Stimulated activated CD8-positive, alpha-beta memory T cell treated with anti-CD3 and anti-CD28 coated beads, Interleukin-15, amount 100 ng/mL, for 24 hours (primary cell): Measurements from ENCODE around the gene TCOF1.
A peak's percentile ranks its signal among the peaks of the same experiment; 100 is the strongest.

Experiments
- DNase-seq: peaks from one replicate; pipeline ENCODE4 v3.0.0-alpha.2; 2020; ENCODE audit warnings: low read depth

TCOF1 gene, protein sequence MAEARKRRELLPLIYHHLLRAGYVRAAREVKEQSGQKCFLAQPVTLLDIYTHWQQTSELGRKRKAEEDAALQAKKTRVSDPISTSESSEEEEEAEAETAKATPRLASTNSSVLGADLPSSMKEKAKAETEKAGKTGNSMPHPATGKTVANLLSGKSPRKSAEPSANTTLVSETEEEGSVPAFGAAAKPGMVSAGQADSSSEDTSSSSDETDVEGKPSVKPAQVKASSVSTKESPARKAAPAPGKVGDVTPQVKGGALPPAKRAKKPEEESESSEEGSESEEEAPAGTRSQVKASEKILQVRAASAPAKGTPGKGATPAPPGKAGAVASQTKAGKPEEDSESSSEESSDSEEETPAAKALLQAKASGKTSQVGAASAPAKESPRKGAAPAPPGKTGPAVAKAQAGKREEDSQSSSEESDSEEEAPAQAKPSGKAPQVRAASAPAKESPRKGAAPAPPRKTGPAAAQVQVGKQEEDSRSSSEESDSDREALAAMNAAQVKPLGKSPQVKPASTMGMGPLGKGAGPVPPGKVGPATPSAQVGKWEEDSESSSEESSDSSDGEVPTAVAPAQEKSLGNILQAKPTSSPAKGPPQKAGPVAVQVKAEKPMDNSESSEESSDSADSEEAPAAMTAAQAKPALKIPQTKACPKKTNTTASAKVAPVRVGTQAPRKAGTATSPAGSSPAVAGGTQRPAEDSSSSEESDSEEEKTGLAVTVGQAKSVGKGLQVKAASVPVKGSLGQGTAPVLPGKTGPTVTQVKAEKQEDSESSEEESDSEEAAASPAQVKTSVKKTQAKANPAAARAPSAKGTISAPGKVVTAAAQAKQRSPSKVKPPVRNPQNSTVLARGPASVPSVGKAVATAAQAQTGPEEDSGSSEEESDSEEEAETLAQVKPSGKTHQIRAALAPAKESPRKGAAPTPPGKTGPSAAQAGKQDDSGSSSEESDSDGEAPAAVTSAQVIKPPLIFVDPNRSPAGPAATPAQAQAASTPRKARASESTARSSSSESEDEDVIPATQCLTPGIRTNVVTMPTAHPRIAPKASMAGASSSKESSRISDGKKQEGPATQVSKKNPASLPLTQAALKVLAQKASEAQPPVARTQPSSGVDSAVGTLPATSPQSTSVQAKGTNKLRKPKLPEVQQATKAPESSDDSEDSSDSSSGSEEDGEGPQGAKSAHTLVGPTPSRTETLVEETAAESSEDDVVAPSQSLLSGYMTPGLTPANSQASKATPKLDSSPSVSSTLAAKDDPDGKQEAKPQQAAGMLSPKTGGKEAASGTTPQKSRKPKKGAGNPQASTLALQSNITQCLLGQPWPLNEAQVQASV (N-terminal part only)

DNA sequence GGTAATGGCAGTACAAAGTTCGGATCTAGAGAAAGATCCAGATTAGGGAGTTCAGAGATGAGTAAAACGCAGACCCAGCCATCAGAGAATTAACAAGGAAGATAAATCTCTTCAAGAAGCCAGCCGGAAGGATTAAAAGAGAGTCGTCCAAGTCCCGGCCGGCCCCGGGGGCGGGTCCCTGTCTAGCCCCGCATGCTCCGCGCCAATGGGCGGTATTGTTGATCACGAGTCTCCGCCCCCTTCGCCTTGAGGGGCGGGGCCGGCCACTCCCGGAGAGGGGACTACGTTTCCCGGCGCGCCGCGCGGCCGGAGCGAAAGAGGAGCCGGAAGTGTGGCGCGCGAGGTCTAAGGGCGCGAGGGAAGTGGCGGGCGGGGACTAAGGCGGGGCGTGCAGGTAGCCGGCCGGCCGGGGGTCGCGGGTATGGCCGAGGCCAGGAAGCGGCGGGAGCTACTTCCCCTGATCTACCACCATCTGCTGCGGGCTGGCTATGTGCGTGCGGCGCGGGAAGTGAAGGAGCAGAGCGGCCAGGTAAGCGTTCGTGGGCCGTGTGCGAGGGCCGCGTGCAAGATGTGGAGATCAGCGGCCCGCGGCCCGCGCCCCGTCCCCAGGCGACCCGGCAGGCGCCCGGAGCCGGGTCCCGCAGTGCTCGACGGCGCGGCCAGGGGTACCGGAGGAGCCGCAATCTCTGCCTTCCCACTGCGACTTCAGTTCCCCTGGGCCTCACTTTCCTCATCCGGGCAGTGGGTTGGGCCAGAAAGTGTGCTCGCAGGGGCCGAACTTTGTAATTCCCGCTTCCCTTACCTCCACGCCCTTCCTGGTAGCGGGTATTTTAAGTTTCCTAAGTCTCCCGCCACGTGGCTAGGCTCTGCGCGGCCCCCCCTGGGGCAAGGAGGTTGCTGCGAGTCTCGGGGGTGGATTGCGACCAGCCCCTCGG lies at the start of gene TCOF1:
Gene TCOF1, plus strand, starts transcription at position 372 of the 935 bp plus-strand sequence. Its CDS starts 50 bp downstream, at position 422.
- DNase-seq, result peak; percentile 96

DNA sequence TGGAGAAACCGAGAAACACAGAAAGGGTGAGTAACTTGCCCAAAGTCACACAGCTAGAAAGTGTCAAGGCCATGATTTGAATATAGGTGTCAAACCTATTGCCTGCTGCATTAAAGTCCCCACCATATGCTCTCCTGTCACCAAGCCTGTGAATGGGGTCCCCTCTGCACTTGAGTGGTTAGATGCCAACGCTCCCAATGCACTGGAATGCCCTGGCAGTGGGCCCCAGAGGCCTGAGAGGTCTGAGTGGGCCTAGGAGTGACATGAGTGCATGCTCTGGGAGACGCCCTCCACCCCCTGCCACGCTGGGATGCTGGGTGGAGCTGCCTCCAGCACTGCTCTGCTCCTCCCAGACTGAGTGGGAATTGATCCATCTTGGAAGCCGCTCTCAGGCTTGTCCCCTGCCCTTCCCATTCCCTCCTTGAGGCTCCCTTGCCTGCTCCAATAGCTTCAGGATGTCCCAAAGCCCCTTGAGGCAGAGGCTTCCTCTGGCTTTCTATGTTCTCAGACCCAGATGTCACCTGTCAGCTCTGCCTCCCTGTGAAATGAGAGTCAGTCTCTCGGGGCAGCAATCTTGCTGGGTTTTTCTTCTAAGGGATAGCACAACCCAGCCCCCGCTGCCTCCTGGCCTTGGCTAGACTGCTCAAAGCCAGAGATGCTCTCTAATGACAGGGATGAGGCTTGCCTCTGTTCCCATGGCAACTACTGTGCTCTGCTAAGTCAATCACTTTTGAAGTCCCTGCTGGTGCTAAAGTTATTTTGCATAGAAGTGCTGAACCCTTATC lies 48.2 kb upstream of the TCOF1 start:
- DNase-seq, result no peak

DNA sequence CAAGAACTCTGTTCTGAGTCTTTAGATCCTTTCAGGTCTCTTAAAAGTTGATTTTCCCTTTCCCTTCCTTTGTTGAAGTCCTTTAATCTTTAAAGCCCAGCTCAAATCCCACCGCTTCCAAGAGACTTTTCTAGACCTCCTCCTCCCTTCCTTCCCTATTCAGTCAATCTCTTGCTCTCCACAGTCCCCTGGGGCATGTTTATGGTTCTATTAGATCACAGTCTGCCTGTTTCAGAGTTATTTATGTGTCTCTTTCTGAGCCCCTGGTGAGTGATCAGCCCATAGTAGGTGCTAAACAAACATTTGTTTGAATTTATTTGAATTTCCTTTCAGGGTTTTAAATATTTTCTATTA lies 47.6 kb upstream of the TCOF1 start:
- DNase-seq, result no peak

DNA sequence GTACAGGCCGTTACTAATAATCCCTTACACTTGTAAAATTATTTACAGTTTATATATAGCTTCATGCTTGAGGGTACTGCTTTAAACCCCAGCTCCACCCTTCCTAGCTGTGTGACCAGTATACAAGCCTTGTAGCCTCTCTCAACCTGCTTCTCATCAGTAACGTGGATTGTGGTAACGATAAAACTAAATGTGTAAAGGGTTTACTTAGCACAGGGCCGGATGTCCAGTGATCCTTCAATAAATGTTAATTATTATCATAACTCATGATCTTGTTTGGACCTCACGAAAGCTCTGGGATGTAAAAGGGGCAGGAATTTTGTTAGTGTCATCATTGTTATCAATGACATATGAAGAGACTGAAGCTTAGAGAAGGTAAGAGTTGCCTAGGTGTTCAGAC lies 47.3 kb upstream of the TCOF1 start:
- DNase-seq, result no peak

DNA sequence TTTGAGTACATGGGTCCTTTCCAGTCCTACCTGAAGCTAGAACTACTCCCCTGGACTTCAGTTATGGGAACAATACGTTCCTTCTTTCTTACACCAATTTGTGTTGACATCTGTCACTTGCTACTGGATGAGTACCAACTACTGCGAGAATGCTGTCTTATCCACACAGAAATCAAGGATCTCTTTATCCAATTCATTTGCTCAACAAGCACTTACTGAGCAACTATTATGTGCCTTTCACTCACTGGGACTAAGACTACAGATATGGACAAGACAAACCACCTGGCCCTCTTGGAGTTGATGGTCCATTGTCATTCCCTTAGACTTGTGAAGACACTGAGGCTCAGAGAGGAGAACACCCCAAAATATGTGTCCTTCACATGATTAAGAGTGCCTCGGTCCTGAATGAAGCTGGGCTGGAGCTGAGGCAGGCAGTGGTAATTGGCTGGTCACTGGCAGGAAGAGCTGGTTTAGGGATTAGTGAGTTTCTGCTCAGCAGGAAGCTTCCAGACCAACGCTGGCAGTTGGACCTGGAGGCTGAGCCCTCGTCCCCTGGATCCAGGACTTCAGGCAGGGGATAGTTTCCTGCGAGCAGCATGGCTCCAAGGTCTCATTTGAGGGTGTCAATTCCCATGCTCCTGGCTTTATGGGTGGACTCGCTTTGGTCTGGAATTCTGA lies 46.3 kb upstream of the TCOF1 start:
- DNase-seq, result no peak

DNA sequence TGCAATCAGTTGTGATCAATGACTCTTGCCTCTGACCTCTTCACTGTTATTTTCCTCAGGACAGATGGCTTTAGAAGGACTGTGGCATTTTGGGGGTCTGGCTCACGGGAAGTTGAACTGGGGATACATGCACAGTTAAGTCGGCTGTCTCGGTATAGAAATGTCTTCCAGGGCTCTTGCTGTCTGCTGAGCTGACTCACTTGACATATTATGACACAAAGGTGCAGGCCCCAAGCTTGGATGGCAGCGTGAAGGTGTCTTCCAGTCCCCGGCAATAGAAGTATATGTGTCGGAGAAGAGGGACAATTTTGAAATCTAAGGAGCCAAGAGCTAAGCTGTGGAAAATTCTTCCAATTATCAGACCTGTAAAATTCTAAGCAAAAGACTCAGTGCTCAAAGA lies 45.0 kb upstream of the TCOF1 start:
- no peak for DNase-seq

DNA sequence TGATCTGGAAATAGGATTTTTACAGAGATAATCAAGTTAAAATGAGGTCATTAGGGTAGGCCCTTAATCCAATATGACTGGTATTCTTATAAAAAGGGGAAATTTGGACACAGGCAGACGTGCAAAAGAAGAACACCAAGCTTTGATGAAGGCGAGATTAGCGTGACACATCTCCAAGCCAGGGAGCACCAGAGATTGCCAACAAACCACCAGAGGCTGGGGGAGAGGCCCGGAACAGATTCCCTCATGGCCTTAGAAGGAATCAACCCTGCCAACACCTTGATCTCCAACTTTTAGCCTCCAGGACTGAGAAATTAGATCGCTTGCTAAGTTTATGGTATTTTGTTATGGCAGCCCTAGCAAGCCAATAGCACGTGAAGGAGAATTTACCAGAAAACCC lies 44.0 kb upstream of the TCOF1 start:
- no peak for DNase-seq

DNA sequence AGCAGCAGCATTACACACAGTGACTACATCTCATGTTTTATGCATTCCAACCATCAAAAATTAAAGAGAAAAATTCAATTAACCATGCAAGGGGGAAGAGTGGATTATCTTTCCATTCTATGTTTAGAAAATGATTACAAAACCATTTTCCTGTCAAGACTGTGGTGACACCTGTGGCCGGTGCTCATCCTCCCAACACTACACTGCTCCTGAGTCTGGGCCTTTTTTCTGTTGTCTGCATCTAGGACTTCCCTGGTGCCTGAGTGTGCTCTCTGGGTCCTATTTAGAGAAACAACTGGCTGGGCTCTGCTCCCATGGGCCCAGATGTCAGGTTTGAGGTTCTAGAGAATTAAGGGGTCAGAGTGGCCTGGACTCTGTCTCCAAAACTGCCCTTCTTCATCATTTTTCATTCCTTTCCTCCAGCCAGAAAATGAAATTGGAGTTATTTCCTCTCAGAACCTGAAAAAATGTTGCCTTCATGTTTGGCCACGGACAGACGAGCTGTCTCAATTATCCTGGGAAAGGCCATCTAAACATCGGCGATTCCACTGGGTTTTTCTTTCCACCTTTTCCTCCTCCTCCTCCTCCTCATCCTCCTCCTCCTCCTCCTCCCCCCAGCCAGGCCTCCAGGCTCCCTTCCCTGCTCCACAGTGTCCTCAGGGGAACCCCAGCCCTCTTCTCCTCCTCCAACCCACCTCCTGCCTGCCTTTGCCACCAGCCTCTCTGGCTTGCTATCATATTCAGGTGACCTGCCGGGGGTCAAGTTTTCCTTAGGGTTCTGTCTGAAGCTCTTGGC lies 43.4 kb upstream of the TCOF1 start:
- DNase-seq, result no peak

DNA sequence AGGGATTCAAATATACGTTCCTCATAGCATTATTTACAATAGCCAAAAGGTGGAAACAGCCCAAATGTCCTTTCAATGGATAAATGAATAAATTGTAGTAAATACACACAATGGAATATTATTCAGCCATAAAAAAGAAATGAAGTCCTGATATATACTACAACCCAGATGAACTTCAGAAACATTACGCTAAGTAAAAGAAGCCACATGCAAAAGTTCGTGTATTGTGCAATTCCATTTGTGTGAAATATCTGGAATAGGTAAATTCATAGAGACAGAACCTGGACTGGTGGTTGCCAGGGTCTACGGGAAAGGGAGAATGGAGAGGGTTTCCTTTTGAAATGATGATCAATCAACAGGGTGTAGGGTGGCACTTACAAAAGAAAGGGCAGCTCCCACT lies 42.3 kb upstream of the TCOF1 start:
- no peak for DNase-seq

DNA sequence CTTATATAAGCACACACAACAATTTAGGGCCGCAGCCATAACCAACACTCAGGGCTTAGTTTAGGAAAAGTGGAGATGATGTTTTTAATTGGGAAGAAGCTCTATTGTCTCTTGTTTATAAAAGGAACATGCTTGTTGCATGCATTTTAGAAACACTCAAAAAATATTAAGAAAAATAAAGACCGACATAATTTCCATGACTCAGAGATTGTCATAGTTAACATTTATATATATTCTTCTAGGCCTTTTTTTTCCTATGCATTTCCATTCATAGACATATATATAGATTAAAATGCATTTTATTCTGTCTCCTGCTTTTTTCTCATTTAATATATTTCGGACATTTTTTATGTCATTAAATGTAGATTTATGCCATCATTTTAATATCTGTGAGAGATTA lies 41.2 kb upstream of the TCOF1 start:
- DNase-seq, result no peak

DNA sequence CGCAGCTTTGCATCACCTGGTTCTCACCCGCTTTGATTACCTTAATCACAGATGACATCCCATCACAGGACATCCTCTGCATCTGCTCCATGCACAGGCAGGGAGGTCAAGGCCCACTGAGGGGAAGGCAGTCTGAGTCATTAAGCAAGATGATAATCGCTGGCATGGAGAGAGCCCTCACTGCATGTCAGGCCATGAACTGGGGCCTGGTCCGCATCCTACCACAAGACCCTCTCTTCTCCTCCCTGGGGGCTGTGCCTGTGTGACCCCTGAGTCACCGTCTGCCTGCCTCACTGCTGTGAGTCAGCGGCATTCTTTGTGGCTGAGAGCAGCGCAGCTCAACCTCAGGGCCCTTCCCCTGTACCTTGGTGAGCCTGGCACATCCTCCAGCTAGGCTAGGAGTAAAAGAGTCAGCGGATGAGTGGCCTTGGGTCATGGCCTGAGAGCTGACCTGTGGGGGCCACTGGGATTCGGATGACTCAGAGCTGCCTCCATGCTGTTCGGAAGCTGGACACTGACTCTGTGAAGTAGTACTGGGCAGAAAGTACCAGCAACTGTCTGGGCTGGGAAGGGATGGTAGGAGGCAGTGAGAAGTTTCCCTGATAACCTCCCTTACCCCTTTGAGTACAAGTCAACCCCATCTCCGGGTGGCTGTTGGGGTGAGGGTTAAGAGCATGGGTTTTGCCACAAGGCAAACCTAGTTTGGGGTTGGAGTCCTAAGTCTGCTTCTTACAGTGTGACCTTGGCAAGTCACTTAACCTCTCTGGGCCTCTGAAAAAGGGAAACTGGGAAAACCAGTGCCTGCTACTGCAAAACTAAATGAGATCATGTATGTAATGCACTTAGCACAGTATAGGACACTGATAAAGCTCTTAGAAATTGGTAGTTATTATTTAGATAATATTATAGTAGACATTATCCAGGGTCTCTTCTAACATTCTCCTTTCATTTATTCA lies 40.2 kb upstream of the TCOF1 start:
- no peak for DNase-seq

DNA sequence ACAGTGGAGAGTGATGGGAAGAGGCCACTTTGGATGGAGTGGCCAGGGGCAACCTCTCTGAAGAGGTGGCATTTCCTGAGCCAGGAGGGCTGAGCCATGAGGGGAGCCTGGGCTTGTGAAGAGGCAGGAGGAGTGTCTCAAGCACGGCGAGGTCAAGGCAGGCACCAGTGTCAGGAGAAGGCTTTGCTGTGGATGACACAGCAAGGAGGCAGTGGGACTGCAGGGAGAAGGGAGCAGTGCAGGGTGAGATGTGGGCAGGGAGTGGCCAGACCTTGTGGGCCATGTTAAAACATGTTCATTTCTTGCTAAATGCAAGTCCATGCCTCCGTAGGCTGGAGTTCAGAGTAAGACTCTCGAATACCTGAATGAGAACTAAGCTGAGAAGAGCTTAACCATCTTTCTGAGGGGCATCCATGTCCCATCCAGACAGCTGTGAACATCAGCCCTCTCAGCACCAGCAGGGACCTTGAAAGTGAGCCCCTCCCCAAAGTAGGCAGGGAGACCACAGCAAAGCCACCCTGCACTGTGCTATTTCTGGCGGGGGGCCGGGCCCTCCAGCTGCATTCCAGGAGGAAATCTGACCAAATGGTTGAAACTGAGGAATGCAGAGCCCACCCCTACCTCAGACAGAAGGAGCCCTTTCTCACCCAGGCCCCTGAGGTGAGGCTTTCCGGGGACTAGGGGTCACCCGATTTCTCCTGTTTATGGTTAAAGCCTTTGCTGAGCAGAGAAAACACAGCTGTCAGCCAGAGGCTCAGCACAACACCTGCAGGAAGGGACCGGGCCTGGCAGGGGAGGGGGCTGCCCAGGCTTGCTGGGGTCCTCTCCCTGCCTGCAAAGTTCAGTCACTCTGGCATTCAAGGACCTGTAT lies 38.6 kb upstream of the TCOF1 start:
- DNase-seq, result no peak

DNA sequence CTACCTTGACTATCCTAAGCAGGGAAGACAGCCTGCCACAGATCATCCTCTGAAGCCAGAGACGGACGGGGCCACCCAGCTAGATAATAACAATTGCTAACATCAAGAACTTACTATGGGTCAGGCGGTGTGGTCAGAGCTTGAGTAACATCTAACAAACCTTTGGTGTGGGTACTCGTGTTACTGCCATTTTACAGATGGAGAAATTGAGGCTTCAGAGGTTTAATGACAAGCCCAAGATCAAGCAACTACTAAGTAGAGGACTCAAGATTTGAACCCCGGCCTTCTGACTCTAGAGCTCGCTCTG lies 38.1 kb upstream of the TCOF1 start:
- DNase-seq, result no peak

DNA sequence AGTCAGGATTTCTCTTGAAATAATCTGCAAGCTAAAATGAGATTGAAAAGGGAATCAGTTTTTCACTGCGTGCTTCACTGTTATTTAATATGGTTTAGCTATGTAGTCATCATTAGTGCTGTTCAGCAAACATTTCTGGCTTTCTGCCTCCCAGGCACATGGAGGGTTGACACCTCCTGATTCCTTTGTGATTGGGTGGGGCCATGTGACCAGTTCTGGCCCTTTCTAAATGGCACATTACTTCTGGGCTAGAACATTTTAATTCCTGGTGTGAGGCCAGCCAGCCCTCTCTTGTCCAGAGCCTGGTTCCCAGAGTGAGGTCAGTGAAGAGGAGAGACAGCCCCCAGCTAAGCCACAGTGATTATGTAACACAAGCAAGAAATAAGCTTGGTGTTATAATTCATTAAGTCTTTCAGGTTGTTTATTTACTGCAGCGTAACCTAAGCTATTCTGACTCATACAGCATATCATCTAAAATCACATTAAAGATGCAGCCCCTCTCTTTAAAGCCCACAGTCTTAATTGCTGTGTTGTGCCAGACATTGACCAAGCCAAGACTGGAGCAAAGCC lies 37.4 kb upstream of the TCOF1 start:
- no peak for DNase-seq

DNA sequence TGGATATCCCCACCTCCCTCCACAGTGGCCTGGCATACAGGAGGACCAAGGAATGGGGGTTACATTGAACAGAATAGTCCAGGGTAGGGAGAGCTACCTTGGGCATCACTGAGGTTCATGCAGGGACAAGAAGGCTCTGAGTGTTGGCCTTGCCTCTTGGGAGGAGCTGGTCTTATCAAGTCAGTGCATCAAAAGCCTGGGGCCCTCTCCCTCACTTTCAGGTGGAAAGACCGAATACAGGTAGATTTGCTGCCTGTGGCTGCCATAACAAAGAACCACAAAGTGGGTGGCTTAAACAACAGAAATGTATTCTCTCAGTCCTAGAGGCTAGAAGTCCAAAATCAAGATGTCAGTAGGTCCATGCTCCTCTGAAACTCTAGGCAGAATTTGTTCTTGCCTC lies 36.3 kb upstream of the TCOF1 start:
- DNase-seq, result no peak

DNA sequence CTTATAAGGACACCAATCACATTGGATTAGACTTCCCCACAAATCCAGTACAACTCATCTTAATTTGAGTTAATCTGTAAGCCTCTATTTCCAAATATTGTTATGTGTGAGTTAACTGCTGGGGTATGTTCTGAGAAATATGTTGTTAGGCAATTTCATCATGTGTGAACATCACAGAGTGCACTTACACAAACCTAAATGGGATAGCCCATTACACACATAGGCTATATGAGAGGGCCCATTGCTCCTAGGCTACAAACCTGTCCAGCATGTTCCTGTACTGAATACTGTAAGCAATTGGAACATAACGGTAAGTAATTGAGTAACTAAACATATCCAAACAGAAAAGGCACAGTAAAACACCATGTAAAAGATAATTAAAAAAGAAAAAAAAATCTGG lies 35.7 kb upstream of the TCOF1 start:
- no peak for DNase-seq

DNA sequence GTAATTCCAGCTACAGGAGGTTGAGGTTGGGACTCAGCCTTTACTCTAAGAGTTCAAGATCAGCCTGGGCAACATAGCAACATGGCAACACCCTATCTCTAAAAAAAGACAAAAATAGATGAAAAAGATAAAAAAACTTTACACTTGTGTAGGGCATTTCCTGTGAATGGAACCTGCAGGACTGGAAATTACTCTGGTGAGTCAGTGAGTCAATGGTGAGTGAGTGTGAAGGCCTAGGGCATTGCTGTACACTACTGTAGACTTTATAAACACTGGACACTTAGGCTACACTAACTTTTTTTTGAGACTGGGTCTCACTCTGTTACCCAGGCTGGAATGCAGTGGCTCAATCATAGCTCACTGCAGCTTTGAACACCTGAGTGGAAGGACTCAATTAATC lies 35.3 kb upstream of the TCOF1 start:
- DNase-seq, result no peak
